GM18907 (cell line): ENCODE results near the gene DEUP1.
"Not testable (repeated sequence)": the region's sequence is repeated elsewhere in the genome, so short reads cannot be mapped to it uniquely, and the experiment has no call there.

ENCODE experiments used
- ATAC-seq: cut with Tn5 transposase; IDR thresholded peaks from one replicate; pipeline ENCODE4 v1.9.1; 2021; ENCODE audit warnings: mild to moderate bottlenecking, moderate library complexity; ENCODE audit not compliant: unreplicated experiment

The DEUP1 gene

DNA sequence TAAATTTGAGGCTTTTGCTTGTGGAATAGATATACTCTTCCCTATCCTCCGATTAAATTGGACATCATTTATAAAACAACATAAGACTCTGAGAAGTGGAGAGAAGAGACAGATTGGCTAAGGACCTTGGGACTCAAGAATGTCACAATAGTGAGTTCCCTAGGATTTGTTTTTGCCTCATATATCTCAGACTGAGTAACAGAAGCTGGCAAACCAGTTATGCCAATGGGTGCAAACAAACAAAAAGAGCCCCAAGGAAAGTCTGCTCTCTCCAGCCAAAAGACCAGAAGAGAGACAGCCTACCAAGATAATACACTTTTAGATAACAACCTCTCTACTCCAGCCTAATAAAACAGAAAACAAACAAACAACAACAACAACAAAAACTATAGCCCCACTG is 28.9 kb downstream of the DEUP1 start:
- no peak for ATAC-seq

DNA sequence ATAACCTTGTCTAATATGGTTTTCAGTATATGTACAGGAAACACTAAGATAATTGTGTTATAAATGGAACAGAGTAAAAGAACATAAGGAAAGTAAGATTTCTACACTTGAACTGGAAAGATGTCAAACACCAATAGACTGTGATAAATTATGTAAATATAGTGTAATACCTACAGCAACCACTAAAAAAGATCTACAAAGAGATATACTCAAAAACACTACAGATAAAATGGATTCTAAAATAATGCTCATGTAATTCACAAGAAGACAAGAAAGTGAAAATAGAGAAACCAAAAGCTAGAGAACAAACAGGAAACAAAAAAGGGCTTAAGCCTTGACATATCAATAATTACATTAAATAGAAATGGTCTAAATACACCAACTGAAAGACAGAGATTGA is 30.9 kb downstream of the DEUP1 start:
- no peak for ATAC-seq

DNA sequence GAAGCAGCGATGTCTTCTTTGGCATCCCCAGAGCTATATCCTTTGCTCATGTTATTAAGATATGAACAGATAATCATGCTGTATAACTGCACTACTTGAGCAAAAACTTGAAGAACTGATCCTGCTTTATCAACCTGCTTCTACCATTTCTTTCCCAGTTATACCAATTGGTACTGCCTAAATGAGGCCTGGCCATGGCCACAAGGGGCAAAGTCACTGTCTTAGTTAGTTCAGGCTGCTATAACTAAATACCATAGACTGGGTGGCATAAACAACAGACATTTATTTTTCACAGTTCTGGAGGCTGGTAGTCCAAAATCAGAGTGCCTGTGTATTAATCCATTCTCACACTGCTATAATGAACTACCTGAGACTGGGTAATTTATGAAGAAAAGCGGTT is 37.5 kb downstream of the DEUP1 start:
- ATAC-seq: no peak

DNA sequence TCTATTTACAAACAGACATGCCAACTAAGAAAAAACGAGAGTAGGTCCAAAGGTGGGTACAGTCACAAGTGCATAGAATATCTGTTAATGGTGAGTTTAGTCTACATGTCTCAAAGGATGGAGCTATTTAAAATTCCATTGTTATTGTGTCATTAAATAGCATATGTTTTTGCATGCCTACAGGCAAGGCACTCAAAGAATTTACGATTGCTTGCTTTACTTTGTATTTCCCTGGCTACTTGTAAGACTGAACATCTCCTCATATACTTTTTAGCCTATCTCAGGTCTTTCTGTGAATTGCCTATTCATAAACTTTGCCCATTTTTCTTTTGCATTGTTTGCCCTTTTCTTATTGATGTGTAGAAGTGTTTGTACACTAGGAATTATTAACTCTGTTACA is 39.7 kb downstream of the DEUP1 start:
- no peak for ATAC-seq

DNA sequence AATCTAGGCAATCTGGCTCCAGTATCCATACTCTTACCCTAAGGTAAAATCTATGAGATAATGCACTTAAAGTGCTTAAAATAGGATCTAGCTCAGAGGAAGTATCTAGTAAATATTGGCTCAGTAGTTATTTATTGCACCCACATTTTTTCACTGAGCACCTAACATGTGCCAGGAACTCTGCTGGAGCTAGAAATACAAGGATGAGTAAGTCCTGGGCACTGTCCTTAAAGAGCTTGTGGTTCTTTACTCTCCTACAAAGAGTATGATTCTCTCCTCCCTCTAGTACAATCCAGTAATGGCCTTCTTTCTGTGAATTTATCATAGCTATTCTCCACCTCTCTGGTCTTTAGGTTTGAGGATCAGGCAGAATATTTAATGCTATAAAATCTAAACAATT is 59.2 kb downstream of the DEUP1 start:
- ATAC-seq: no peak

DNA sequence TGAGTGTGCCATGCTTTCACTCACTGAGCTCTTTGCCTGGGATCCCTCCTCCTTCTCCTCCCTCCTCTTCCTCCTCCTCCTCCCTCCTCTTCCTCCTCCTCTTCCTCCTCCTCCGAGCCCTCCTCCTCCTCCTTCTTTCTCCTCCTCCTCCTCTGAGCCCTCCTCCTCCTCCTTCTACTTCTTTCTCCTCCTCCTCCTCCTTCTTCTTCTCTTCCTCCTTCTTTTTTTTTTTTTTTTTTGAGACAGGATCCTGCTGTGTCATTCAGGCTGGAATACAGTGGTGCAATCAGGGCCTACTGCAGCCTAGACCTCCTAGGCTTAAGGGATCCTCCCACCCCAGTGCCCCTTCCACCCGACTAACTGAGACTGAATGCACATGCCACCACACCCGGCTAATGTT is 62.3 kb downstream of the DEUP1 start:
- no peak for ATAC-seq

DNA sequence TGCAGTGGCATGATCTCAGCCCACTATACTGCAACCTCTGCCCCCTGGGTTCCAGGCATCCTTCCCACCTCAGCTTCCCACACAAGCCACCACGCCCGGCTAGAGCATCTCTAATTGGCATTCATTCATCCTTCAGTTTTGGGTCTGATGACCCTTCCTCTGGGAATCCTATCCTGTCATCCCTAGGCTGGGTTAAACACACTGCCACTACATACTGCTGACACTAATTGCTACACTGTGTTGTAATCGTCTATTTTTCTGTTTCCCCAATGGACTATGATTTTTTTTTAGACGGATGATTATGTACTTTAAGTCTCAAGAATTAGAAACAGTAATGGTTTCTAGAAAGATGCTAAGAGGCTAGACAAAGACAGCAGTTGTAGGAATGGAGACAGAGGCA is 62.8 kb downstream of the DEUP1 start:
- ATAC-seq: no peak

DNA sequence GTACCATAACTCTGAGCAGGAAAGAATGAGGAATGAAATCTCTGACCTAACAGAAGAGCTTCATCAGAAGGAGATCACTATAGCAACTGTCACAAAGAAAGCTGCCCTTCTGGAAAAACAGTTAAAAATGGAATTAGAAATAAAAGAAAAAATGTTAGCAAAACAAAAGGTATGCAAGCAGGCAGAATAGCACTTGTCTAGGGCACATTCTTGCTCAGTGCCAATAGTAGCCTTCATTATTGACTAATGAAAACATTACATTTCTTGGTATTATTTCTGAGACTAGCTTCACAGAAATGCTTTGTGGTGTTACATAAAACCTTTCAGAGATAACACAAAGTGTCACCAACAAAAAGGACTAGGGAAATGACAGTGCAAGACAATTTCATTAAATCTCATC is 63.9 kb downstream of the DEUP1 start:
- no peak for ATAC-seq

DNA sequence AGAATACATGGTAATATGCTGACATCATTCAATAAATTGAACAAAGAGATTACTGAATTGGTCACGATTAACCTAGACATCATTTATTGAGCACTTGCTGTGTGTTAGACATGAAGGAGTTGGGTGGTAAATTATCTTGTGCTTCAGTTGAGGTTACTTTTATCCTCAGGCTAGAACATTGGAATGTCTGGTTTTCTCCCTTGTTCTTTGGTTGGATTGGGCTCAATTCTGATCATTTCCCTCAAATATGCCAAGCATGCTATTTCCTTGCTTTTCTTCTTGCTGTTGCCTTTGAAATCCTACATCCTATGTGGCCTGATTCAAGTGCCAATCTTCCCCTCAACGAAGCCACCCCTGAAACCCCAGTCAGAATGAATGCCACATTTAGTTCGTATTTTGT is 65.8 kb downstream of the DEUP1 start:
- ATAC-seq: no peak

DNA sequence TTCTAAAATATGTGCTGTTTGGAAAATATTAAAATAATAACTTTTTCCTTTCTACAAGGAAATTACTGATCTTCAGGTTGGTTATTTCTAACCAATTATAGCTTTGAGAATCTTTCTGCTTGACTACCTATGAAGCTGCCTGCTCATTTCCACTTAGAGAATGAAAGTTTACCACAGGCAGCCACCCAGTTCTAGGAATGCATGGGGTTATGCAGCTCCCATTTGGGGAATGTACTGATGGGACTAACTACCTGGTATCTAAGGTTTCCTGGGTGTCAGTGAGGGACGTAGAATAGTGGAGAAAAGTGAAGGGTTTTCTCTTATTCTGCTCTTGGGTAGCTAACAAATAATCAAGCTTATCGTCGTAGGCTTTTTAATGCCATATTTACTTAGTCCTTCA is 73.4 kb downstream of the DEUP1 start:
- no peak for ATAC-seq

DNA sequence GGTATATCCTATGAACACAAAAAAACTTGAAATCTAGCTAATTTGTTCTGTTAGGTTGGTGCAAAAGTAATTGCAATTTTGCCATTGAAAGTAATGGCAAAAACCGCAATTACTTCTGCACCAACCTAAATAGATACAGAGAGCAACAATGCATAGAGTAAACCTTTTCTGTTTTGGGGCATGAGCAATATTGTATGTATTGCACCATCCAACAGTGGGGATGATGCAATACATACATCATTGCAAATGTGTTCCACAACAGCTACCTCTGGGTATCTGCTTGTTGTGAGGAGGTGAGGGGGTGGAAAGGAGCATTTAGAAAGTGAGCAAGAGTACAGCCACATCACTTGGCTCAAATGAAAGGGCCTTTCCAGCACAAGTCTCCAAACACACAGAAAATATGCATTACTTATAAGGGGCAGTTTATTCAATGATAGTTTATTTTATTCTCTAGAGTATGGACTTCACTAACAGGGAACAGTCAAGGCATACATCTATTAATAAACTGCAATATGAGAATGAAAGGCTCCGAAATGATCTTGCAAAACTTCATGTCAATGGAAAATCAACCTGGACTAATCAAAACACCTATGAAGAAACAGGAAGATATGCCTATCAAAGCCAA is 77.3 kb downstream of the DEUP1 start:
- no peak for ATAC-seq

DNA sequence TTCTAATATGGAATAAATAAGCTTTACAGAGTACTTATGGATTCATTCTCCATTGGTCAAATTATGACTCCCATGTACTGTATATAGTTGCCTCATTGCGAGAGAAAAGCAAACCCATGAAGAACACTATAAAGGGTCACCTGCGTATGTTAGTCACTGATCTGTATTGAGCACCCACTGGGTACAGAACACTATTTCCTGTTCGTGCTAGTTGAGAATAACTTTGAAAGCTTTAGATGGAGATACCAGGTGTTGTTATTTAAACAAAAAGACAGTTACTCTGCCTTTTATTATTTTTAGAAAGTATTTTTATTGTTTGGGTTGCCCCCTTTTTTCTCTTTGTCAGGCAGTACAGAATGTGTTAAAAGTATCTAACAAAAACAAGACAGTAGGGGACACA is 79.9 kb downstream of the DEUP1 start:
- no peak for ATAC-seq

DNA sequence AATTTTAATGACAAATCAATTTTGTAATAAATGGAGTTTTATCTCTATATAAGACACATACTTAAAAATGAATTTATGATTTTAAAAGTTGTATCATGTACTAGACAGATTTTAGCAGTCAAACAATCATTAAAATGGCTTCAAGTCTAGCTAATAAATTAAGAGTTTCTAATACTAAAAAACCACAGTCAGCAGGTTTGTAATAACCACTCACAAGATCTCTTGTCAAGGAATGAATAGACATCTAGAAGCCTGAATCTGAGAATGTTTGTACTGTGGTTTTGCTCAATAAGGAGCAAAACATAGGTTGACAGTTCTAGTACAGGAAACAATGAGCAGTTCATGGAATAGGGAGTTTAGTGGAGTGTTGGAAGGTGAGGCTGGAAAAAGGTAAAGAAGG is 81.2 kb downstream of the DEUP1 start:
- ATAC-seq: no peak

DNA sequence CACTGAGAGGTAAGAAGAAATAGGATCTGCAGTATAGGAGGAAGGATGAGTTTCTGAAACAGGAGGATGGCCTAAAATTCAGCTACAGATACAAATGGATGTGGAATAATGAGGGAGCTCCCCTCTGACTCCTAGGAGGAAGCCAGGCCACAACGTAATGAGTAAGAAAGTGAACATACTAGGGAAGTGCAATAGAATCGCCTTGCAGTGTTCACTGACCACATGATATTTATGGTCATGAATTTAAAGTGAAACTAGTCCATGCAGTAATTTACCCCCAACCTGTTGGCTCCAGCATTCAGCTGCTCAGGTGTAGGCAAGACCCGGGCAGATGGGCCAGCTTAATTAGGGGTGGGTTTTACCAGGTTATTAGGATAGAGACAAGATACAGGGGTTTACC is 101.7 kb downstream of the DEUP1 start:
- ATAC-seq: no peak

DNA sequence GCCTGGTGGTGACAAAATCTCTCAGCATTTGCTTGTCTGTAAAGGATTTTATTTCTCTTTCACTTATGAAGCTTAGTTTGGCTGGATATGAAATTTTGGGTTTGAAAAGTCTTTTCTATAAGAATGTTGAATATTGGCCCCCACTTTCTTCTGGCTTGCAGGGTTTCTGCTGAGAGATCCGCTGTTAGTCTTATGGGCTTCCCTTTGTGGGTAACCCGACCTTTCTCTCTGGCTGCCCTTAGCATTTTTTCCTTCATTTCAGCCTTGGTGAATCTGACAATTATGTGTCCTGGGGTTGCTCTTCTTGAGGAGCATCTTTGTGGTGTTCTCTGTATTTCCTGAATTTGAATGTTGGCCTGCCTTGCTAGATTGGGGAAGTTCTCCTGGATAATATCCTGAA is 112.7 kb downstream of the DEUP1 start:
- not testable (repeated sequence) for ATAC-seq

DNA sequence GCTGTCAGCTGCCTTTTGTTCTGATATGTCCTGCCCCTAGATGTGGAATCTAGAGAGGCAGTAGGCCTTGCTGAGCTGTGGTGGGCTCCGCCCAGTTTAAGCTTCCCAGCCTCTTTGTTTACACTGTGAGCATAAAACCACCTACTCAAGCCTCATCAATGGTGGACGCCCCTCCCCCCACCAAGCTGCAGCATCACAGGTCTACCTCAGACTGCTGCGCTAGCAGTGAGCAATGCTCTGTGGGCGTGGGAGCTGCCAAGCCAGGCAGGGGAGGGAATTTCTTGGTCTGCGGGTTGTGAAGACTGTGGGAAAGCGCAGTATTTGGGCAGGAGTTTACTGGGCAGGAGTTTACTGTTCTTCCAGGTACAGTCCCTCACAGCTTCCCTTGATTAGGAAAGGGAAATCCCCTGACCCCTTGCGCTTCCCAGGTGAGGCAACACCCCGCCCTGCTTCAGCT is 114.1 kb downstream of the DEUP1 start:
- no peak for ATAC-seq

DNA sequence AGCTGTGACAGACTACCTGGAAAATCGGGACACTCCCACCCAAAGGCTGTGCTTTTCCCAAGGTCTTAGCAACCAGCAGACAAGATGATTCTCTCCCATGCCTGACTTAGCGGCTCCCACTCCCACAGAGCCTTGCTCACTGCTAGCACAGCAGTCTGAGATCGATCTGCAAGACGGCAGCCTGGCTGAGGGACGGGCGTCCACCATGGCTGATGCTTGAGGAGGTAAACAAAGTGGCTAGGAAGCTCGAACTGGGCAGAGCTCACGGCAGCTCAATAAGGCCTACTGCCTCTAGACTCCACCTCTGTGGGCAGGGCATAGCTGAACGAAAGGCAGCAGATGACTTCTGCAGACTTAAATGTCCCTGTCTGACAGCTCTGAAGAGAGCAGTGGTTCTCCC is 127.7 kb downstream of the DEUP1 start:
- no peak for ATAC-seq

DNA sequence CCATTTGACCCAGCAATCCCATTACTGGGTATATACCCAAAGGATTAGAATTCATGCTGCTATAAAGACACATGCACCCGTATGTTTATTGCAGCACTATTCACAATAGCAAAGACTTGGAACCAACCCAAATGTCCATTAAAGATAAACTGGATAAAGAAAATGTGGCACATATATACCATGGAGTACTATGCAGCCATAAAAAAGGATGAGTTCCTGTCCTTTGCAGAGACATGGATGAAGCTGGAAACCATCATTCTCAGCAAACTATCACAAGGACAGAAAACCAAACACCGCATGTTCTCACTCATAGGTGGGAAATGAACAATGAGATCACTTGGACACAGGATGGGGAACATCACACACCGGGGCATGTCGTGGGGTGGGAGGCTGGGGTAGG is 133.1 kb downstream of the DEUP1 start:
- ATAC-seq: not testable (repeated sequence)

DNA sequence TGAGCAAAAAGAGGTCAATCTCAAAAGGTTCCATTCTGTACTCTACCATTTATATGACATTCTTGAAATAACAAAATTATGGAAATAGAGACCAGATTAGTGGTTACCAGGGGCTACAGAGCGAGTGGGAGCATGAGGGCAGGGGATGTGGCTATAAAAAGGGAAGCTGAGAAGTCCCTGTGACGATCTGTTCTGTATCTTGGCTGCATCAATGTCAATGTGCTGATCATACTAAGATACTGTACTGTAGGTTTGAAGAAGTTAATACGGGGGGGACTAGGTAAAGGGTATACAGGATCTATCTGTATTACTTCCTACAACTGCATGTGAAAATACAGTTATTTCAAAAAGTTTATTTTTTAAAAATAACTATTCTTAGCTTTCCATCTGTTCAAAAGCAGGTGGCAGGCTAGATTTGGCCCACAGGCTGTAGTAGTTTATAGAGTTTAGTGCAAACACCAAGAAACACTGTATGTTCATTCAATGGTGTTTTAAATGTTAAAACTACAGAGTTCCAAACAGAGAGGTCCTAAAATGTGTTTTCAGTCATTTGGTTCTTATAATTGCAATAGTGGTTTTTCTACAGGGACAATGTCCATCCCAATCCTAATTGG is 134.5 kb downstream of the DEUP1 start:
- no peak for ATAC-seq

DNA sequence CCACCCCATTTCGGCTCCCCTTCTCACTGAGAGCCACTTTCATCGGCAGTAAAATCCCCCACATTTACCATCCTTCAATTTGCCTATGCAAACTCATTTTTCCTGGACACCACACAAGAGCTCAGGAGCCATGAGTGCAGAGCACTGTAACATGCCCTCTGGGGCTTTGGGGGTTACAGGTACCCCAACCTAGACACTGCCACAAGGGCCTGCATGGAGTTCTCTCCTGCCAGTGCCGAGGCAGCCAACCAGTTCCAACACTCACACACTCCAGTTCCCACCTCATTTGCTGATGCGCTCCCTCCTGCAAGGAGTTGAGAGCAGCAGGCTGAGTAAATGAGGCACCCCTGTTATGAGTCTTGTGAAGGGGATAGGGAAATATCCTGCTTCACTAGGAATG is 136.5 kb downstream of the DEUP1 start:
- no peak for ATAC-seq

DNA sequence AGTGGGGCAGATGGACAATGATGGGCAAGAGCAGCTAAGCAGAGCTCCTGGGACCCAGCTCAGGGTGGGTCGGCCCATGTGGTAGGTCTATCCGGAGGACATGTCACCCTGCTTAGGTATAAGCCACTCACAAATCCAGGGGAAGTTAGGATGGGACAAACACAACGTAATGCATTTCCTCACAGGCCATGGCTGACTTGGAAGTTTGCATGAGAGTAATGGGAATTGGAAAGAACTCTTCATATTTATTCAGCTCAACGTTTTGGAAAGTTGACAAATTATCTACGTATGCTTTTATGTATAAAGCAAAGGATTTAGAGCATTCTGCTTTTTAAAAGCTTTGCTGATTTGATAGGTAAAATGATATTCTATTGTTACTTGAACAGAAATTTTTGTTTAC is 137.7 kb downstream of the DEUP1 start:
- ATAC-seq: no peak

DNA sequence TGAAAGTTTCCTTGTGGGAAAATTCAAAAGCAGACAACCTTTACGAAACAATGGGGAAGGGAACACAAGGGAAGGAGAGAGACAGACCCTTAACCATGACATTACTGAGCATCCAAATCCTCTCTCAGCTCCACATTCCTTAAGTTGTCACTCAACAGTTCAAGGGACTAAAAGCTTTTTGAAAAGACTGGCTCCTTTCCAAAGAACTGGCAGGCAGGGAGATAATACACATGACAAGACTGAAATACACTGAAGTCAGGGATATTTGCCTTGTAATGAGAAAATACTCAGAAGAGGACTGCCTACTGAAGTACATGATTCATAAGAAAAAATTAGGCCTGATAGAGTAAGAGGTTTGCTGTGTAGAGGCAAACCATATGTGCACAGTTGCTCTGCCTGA is 143.6 kb downstream of the DEUP1 start:
- no peak for ATAC-seq

DNA sequence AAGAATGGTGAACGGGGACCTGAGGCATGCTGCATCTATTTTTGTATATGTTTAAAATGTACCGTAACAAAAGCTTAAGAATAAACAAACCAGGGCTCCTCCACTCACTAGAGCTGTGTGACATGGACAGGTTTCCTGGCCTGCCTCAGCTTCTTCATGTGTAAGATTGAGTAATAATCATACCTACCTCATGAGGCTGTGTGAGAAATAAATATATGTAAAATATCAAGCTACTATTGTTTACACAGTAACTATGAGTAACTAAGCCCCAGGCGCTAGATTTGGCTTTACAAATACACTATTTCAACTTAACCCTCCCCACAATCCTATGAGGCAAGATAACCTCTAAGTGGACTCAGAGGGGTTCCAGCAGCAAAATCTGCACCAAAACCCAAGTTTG is 146.3 kb downstream of the DEUP1 start:
- ATAC-seq: no peak
